ENCODE measurements around the gene WDR37. TPM values are rescaled to one million over a fixed set of nuclear protein-coding genes. Genes with fewer than 3 reads are reported as not detected.

Gene WDR37
- total and polyA plus RNA-seq, 4 donors, result 3.9 to 25.9 (median 14.4) TPM

DNA sequence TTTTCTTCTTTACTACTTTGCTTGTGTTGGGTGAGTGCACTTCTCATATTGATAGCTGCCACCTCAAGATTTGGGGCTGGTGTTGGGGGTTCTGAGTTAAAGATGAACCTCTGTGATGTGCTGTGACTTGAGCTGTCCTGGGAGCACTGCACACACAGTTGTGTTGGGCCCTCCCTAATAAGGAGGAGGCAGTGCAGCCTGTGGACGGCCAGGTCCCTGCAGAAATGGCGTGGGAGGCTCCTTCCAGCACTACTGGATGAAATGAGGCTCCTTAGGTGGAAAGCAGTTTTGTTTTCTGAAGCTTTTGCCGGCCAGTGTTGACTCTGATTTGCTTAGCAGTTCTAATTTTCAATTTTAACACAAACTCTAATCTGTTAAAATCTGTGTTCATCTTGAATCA is 44.0 kb downstream of the WDR37 start:
- no peaks in the 10 kb centered on the region for H3K9me3 ChIP-seq (ENCODE audit: control insufficient read depth, low read length)
- WGBS, 2 donors, result 54 to 58% methylated on average over 3 of the region's 3 CpGs
- H3K4me3 ChIP-seq (ENCODE audit: low read length in 2 of 2), result no peak overlapping the region
- no peaks in the 10 kb centered on the region for H3K4me1 ChIP-seq (ENCODE audit: control insufficient read depth in 1 of 2, insufficient read depth in 2 of 2, low read length in 2 of 2)
- H3K27me3 ChIP-seq (ENCODE audit: control insufficient read depth in 1 of 2, insufficient read depth in 2 of 2, low read length in 1 of 2), result no peaks in the 10 kb centered on the region
- peaks cover 5 to 8% of the 10 kb centered on the region in 2 donors for H3K36me3 ChIP-seq (ENCODE audit: control insufficient read depth in 1 of 2, insufficient read depth in 2 of 2, low read length in 1 of 2)
- intact Hi-C loops (cut with DNase I), result no loop called here
- DNase-seq, result no peak
- no peak for ATAC-seq (ENCODE audit: low FRiP score)
- H3K27ac ChIP-seq (ENCODE audit: low read depth in 1 of 2, low read length in 2 of 2), result no peak overlapping the region

DNA sequence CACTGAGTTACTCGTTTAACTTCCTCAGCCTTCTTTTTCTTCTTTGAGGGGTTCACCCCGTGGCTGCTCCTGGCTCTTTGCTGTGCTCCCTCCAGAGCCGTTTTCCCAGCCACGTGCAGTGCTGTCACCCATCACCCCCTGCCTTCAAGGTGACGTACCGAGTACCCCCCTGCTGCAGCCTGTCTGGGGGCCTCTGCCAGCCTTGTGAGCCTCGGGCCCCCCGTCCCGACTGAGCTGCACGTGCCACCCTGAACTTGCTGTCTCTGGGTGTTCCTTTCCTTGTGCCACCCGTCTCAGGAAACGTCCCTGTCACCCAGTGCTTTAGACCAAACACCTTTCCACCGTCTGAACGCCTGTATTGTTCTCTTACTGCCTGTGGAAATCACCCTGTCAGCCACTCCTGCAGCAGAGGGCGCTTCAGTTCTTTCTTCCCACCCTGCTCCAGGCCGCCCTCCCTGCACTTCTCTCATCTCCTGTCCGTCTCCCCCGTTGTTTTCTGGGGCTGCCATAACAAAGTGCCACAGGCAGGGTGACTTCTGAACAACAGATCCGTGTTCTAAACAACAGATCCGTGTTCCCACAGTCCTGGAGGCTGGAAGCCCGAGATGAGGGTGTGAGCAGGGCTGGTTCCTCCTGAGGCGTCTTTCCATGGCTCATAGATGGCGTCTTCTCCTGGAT is 44.6 kb downstream of the WDR37 start:
- ATAC-seq (ENCODE audit: low FRiP score) (no peak), DNase-seq (no peak)
- Histone ChIP-seq H3K27me3 (ENCODE audit: control insufficient read depth in 1 of 2, insufficient read depth in 2 of 2, low read length in 1 of 2) (no peaks in the 10 kb centered on the region), H3K36me3 (ENCODE audit: control insufficient read depth in 1 of 2, insufficient read depth in 2 of 2, low read length in 1 of 2) (peaks cover 5% of the 10 kb centered on the region in 2 donors), H3K27ac (ENCODE audit: low read depth in 1 of 2, low read length in 2 of 2) (no peak overlapping the region), H3K4me3 (ENCODE audit: low read length in 2 of 2) (no peak overlapping the region), H3K9me3 (ENCODE audit: control insufficient read depth, low read length) (no peaks in the 10 kb centered on the region), H3K4me1 (ENCODE audit: control insufficient read depth in 1 of 2, insufficient read depth in 2 of 2, low read length in 2 of 2) (no peaks in the 10 kb centered on the region)
- 74% methylated on average over 23 of the region's 23 CpGs for WGBS, 2 donors
- intact Hi-C loops (cut with DNase I), result no loop called here

GRCh38 chr10:1101946-1102345 is 45.8 kb downstream of the WDR37 start:
- H3K36me3 ChIP-seq (ENCODE audit: control insufficient read depth in 1 of 2, insufficient read depth in 2 of 2, low read length in 1 of 2), result peaks cover 2 to 5% of the 10 kb centered on the region in 2 donors
- intact Hi-C loops (cut with DNase I), result no loop called here

DNA sequence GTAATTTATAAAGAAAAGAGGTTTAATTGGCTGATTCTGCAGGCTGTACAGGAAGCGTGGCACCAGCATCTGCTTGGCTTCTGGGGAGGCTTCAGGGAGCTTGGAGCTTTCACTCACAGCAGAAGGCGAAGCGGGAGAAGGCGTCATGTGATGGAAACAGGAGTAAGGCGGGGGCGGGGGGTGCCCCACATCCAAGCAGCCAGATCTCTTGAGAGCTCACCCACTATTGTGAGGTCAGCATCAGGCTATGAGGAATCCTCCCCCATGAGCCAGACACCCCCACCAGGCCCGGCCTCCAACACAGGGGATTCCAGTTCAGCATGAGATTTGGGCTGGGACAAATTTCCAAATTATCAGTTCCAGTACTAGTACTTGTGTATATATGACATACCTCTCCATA is 46.2 kb downstream of the WDR37 start:
- no peak overlapping the region for H3K4me3 ChIP-seq (ENCODE audit: low read length in 2 of 2)
- peaks cover 0 to 5% of the 10 kb centered on the region in 2 donors for H3K36me3 ChIP-seq (ENCODE audit: control insufficient read depth in 1 of 2, insufficient read depth in 2 of 2, low read length in 1 of 2)
- no peak overlapping the region for H3K27ac ChIP-seq (ENCODE audit: low read depth in 1 of 2, low read length in 2 of 2)
- H3K9me3 ChIP-seq (ENCODE audit: control insufficient read depth, low read length), result no peaks in the 10 kb centered on the region
- ATAC-seq (ENCODE audit: low FRiP score), result no peak
- H3K4me1 ChIP-seq (ENCODE audit: control insufficient read depth in 1 of 2, insufficient read depth in 2 of 2, low read length in 2 of 2), result no peaks in the 10 kb centered on the region
- intact Hi-C loops (cut with DNase I), result no loop called here
- H3K27me3 ChIP-seq (ENCODE audit: control insufficient read depth in 1 of 2, insufficient read depth in 2 of 2, low read length in 1 of 2), result no peaks in the 10 kb centered on the region
- WGBS, 2 donors, result 93% methylated on average over 7 of the region's 7 CpGs
- DNase-seq, result peak in 1 of 2 donors; percentile 56

More at GRCh38 chr10:1101946-1102345, 45.8 kb downstream of the WDR37 start:
- no peaks in the 10 kb centered on the region for H3K9me3 ChIP-seq (ENCODE audit: control insufficient read depth, low read length)
- WGBS, 2 donors, result 94 to 96% methylated on average over 37 of the region's 37 CpGs
- no peak overlapping the region for H3K27ac ChIP-seq (ENCODE audit: low read depth in 1 of 2, low read length in 2 of 2)
- no peak overlapping the region for H3K4me3 ChIP-seq (ENCODE audit: low read length in 2 of 2)
- ATAC-seq (ENCODE audit: low FRiP score), result no peak
- peak in 1 of 2 donors; percentile 67 for DNase-seq
- no peaks in the 10 kb centered on the region for H3K4me1 ChIP-seq (ENCODE audit: control insufficient read depth in 1 of 2, insufficient read depth in 2 of 2, low read length in 2 of 2)
- no peaks in the 10 kb centered on the region for H3K27me3 ChIP-seq (ENCODE audit: control insufficient read depth in 1 of 2, insufficient read depth in 2 of 2, low read length in 1 of 2)

GRCh38 chr10:1102831-1103230 is 46.6 kb downstream of the WDR37 start:
- H3K36me3 ChIP-seq (ENCODE audit: control insufficient read depth in 1 of 2, insufficient read depth in 2 of 2, low read length in 1 of 2), result peaks cover 0 to 8% of the 10 kb centered on the region in 2 donors
- ATAC-seq (ENCODE audit: low FRiP score), result no peak
- no peak overlapping the region for H3K4me3 ChIP-seq (ENCODE audit: low read length in 2 of 2)
- H3K4me1 ChIP-seq (ENCODE audit: control insufficient read depth in 1 of 2, insufficient read depth in 2 of 2, low read length in 2 of 2), result no peaks in the 10 kb centered on the region
- H3K27ac ChIP-seq (ENCODE audit: low read depth in 1 of 2, low read length in 2 of 2), result no peak overlapping the region
- H3K27me3 ChIP-seq (ENCODE audit: control insufficient read depth in 1 of 2, insufficient read depth in 2 of 2, low read length in 1 of 2), result no peaks in the 10 kb centered on the region
- WGBS, 2 donors, result 93 to 94% methylated on average over 2 of the region's 2 CpGs
- H3K9me3 ChIP-seq (ENCODE audit: control insufficient read depth, low read length), result no peaks in the 10 kb centered on the region
- intact Hi-C loops (cut with DNase I), result no loop called here
- DNase-seq, result no peak

DNA sequence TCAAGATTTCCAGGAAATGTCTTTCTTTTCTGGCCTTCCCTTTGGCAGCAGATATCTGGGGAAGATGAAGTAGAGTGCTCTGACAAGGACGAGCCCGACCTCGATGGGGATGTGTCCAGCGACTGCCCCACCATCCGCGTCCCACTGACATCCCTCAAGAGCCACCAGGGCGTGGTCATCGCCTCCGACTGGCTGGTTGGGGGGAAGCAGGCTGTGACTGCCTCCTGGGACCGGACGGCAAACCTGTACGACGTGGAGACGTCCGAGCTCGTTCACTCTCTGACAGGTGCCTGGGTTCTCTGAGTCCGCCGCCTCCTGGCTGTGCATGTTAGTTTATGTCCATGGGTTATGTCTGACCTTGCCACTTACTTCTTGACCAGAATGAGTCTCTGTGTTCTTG is 47.4 kb downstream of the WDR37 start:
- Histone ChIP-seq H3K27ac (ENCODE audit: low read depth in 1 of 2, low read length in 2 of 2) (no peak overlapping the region), H3K4me3 (ENCODE audit: low read length in 2 of 2) (no peak overlapping the region), H3K9me3 (ENCODE audit: control insufficient read depth, low read length) (no peaks in the 10 kb centered on the region), H3K27me3 (ENCODE audit: control insufficient read depth in 1 of 2, insufficient read depth in 2 of 2, low read length in 1 of 2) (no peaks in the 10 kb centered on the region), H3K4me1 (ENCODE audit: control insufficient read depth in 1 of 2, insufficient read depth in 2 of 2, low read length in 2 of 2) (no peaks in the 10 kb centered on the region), H3K36me3 (ENCODE audit: control insufficient read depth in 1 of 2, insufficient read depth in 2 of 2, low read length in 1 of 2) (peaks cover 0 to 8% of the 10 kb centered on the region in 2 donors)
- ATAC-seq (ENCODE audit: low FRiP score) (no peak), DNase-seq (no peak)
- intact Hi-C loops (cut with DNase I), result no loop called here
- 93 to 95% methylated on average over 18 of the region's 18 CpGs for WGBS, 2 donors

- WGBS, 2 donors, result 95 to 96% methylated on average over 14 of the region's 14 CpGs
- H3K4me3 ChIP-seq (ENCODE audit: low read length in 2 of 2), result no peak overlapping the region
- intact Hi-C loops (cut with DNase I), result no loop called here
- no peak overlapping the region for H3K27ac ChIP-seq (ENCODE audit: low read depth in 1 of 2, low read length in 2 of 2)
- DNase-seq (no peak), ATAC-seq (ENCODE audit: low FRiP score) (no peak)
- peaks cover 0 to 8% of the 10 kb centered on the region in 2 donors for H3K36me3 ChIP-seq (ENCODE audit: control insufficient read depth in 1 of 2, insufficient read depth in 2 of 2, low read length in 1 of 2)
- no peaks in the 10 kb centered on the region for H3K9me3 ChIP-seq (ENCODE audit: control insufficient read depth, low read length)
- no peaks in the 10 kb centered on the region for H3K4me1 ChIP-seq (ENCODE audit: control insufficient read depth in 1 of 2, insufficient read depth in 2 of 2, low read length in 2 of 2)
- H3K27me3 ChIP-seq (ENCODE audit: control insufficient read depth in 1 of 2, insufficient read depth in 2 of 2, low read length in 1 of 2), result no peaks in the 10 kb centered on the region
These were observed 48.8 kb downstream of the WDR37 start for GRCh38 chr10:1104971-1105370.

DNA sequence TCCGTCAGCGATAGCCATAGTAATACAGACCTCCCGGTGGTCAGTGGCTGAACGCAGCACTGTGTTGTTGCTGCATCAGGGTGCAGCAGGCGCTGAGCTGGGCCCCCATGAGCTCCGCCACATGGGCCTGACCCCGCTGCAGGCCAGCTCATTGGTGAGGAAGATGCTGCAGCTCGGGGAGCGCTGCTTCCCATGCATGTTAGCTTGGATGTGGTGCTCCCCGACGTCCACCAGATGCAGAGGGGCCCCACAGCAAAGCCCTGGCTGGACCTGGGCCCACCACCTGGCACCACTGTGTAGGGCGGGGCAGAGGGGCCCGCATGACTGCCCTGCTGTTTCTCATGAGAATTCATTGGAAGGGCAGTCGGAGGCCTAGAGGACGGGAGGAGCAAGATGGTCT is 50.8 kb downstream of the WDR37 start:
- Histone ChIP-seq H3K27me3 (ENCODE audit: control insufficient read depth in 1 of 2, insufficient read depth in 2 of 2, low read length in 1 of 2) (no peaks in the 10 kb centered on the region), H3K27ac (ENCODE audit: low read depth in 1 of 2, low read length in 2 of 2) (no peak overlapping the region), H3K9me3 (ENCODE audit: control insufficient read depth, low read length) (no peaks in the 10 kb centered on the region), H3K4me3 (ENCODE audit: low read length in 2 of 2) (no peak overlapping the region), H3K36me3 (ENCODE audit: control insufficient read depth in 1 of 2, insufficient read depth in 2 of 2, low read length in 1 of 2) (peaks cover 0 to 6% of the 10 kb centered on the region in 2 donors), H3K4me1 (ENCODE audit: control insufficient read depth in 1 of 2, insufficient read depth in 2 of 2, low read length in 2 of 2) (no peaks in the 10 kb centered on the region)
- no peak for ATAC-seq (ENCODE audit: low FRiP score)
- intact Hi-C loops (cut with DNase I), result no loop called here
- 88 to 90% methylated on average over 15 of the region's 15 CpGs for WGBS, 2 donors
- DNase-seq, result no peak

- intact Hi-C loops (cut with DNase I), result no loop called here
- H3K27me3 ChIP-seq (ENCODE audit: control insufficient read depth in 1 of 2, insufficient read depth in 2 of 2, low read length in 1 of 2), result no peaks in the 10 kb centered on the region
- H3K36me3 ChIP-seq (ENCODE audit: control insufficient read depth in 1 of 2, insufficient read depth in 2 of 2, low read length in 1 of 2), result peaks cover 0 to 9% of the 10 kb centered on the region in 2 donors
- no peak overlapping the region for H3K4me3 ChIP-seq (ENCODE audit: low read length in 2 of 2)
- DNase-seq (no peak), ATAC-seq (ENCODE audit: low FRiP score) (no peak)
- 87 to 89% methylated on average over 6 of the region's 6 CpGs for WGBS, 2 donors
- no peaks in the 10 kb centered on the region for H3K9me3 ChIP-seq (ENCODE audit: control insufficient read depth, low read length)
- H3K4me1 ChIP-seq (ENCODE audit: control insufficient read depth in 1 of 2, insufficient read depth in 2 of 2, low read length in 2 of 2), result no peaks in the 10 kb centered on the region
- no peak overlapping the region for H3K27ac ChIP-seq (ENCODE audit: low read depth in 1 of 2, low read length in 2 of 2)
These were observed 51.5 kb downstream of the WDR37 start for GRCh38 chr10:1107679-1108078.
